GM10248 (cell line): ENCODE measurements around the gene ARL6IP1.
"Not testable (repeated sequence)": the region's sequence is repeated elsewhere in the genome, so short reads cannot be mapped to it uniquely, and the experiment has no call there.

Source experiments
- CTCF ChIA-PET: fragments of 300-600 bp; sonication (Branson Sonifier 250); formaldehyde crosslinking; extraction: SDS; loops from one replicate; lab custom pipeline; 2021; ENCODE audit warnings: antibody characterized with exemption; lab: Yijun Ruan, JAX
- POLR2A ChIA-PET: fragments of 350-650 bp; sonication (Branson Sonifier 250); formaldehyde crosslinking; extraction: SDS; loops from one replicate; lab custom pipeline; 2020; ENCODE audit warnings: antibody characterized with exemption; lab: Yijun Ruan, JAX
- DNase-seq: peaks from one replicate; pipeline ENCODE4 v3.0.0; 2012; ENCODE audit errors: extremely low spot score
- CTCF ChIP-seq: IDR thresholded peaks from 2 replicates; pipeline ENCODE4 v1.5.1; 2012; ENCODE audit warnings: mild to moderate bottlenecking, low read depth; ENCODE audit errors: extremely low read depth, missing control alignments, control extremely low read depth

Gene ARL6IP1

GRCh38 chr16:18759598-18760520 is 41.5 kb downstream of the ARL6IP1 start:
- peak; percentile 37 for TF ChIP-seq CTCF
- POLR2A ChIA-PET, CTCF ChIA-PET, DNase-seq: not testable (repeated sequence)

DNA sequence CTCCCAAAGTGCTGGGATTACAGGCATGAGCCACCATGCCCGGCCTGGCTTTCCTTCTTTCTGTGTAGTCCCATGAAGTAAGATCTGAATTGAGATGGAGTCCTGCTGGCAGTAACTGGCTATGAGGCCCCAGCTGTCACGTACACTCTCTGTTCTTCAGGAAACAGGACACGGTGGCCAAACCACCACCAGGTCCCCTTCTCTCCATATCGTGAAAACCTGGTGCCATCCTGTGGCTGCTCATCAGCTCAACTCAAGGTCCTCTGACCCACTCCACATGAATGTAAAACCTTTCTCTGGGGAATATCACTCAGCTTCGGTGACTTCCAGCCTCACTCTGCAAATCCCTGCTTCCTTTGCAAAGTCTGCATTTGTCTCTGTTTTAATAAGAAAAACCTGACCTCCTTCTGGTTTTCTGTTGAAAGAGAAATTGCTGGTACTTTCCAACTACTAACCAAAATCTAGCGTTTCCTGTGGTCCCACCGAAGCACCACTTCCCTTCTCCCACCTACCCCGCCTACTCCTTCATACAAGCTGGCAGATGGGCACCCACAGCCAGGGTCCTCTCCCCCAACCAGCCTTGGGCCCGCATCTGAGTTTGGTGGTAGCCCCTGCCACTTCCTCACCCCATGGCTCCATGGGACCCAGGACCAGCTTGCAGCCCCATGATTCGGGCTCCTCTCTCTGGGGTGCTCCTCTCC is 43.2 kb downstream of the ARL6IP1 start:
- DNase-seq, POLR2A ChIA-PET, CTCF ChIA-PET: not testable (repeated sequence)

GRCh38 chr16:18756639-18757038 is 44.7 kb downstream of the ARL6IP1 start:
- DNase-seq, CTCF ChIA-PET: not testable (repeated sequence)

GRCh38 chr16:18742870-18743269 is 58.5 kb downstream of the ARL6IP1 start:
- POLR2A ChIA-PET, DNase-seq, CTCF ChIA-PET: not testable (repeated sequence)

More at GRCh38 chr16:18756639-18757038, 44.7 kb downstream of the ARL6IP1 start:
- POLR2A ChIA-PET = not testable (repeated sequence)
